Transverse colon (tissue), 4 donors: ENCODE measurements around the gene AGPS. TPM values are rescaled to one million over a fixed set of nuclear protein-coding genes. Genes with fewer than 3 reads are reported as not detected.

Source experiments
- DNase-seq: peaks from one replicate; pipeline ENCODE4 v3.0.0-alpha.2; 2019
- H3K27ac ChIP-seq, 4 donors: fragments of 200-600 bp; sonication (generic); 2 replicates each; pipeline ENCODE4 v1.5.1; 2016 to 2018; ENCODE audit warnings: inconsistent platforms in 4 of 4
- H3K27me3 ChIP-seq: fragments of 200-600 bp; sonication (generic); 2 replicates; pipeline ENCODE4 v1.5.1; 2017; ENCODE audit warnings: inconsistent platforms
- H3K36me3 ChIP-seq, 4 donors: fragments of 200-600 bp; sonication (generic); 2 replicates each; pipeline ENCODE4 v1.5.1; 2017 to 2019; ENCODE audit warnings: inconsistent platforms in 4 of 4
- H3K4me1 ChIP-seq, 4 donors: fragments of 200-600 bp; sonication (generic); 2 replicates each; pipeline ENCODE4 v1.5.1; 2017 to 2020; ENCODE audit warnings: inconsistent platforms in 4 of 4
- H3K4me3 ChIP-seq, 4 donors: fragments of 200-600 bp; sonication (generic); 1 replicate in 1 of 4; 2 replicates in 3 of 4; pipeline versions ENCODE4 v1.5.1 to v1.6.1; 2017 to 2019; ENCODE audit warnings: inconsistent platforms in 4 of 4
- H3K9me3 ChIP-seq, 2 donors: fragments of 200-600 bp; sonication (generic); 2 replicates each; pipeline ENCODE4 v1.5.1; 2017 to 2019; ENCODE audit warnings: inconsistent platforms in 2 of 2
- EP300 ChIP-seq: sonication (generic); formaldehyde crosslinking; IDR thresholded peaks from one replicate; pipeline ENCODE4 v1.6.1; 2017; ENCODE audit warnings: antibody characterized with exemption, low read depth
- POLR2A ChIP-seq: fragments of 450-650 bp; IDR thresholded peaks from one replicate; pipeline ENCODE4 v1.6.1; 2016; ENCODE audit warnings: antibody characterized with exemption, mild to moderate bottlenecking, moderate library complexity
- POLR2AphosphoS5 ChIP-seq, 3 donors: sonication (generic); formaldehyde crosslinking; IDR thresholded peaks; one replicate each; pipeline ENCODE4 v1.6.1; 2016; ENCODE audit warnings: antibody characterized with exemption in 3 of 3
- whole genome bisulfite sequencing, 2 donors: methylation state at CpG; one replicate each; pipeline ENCODE4 v1.1.5; 2018; ENCODE audit warnings: low coverage in 1 of 2; 5-methylcytosine and 5-hydroxymethylcytosine counted together
- in situ Hi-C, 4 donors: fragments of 200-750 bp; cut with MboI; loops; one replicate each; pipeline versions ENCODE4 v1.15.0 to v1.15.1; 2017; ENCODE audit warnings: low sequenced_read_pairs in 3 of 4, low pct_ligation_motif_present in 1 of 4, low pct_unique_long_range_greater_than_20kb in 1 of 4
- intact Hi-C: fragments of 100-400 bp; cut with DNase I; formaldehyde crosslinking; loops from one replicate; pipeline ENCODE4 v1.15.1; 2023; ENCODE audit warnings: low total_unique reads
- total RNA-seq, 4 donors: library from RNA; depleted of rRNA; stranded (reverse); fragments of >200 nt; gene quantifications; one replicate each; pipeline ENCODE4 v1.1.0, GENCODE V29; 2016
- TF ChIP-seq, protein P1 (sequence below), 5 experiments: fragments of 200-600 bp in 3 of 5; fragments of 450-650 bp in 2 of 5; sonication (generic) in 3 of 5; IDR thresholded peaks; 1 replicate in 2 of 5; 2 replicates in 3 of 5; pipeline ENCODE4 v1.5.1; 2016 to 2017; ENCODE audit warnings: antibody characterized with exemption in 5 of 5, inconsistent platforms in 3 of 5, mild to moderate bottlenecking in 2 of 5, moderate library complexity in 1 of 5

The AGPS gene
- total RNA-seq, 4 donors from 2014 or later: 15.0 to 81.6 (median 58.1) TPM

DNA sequence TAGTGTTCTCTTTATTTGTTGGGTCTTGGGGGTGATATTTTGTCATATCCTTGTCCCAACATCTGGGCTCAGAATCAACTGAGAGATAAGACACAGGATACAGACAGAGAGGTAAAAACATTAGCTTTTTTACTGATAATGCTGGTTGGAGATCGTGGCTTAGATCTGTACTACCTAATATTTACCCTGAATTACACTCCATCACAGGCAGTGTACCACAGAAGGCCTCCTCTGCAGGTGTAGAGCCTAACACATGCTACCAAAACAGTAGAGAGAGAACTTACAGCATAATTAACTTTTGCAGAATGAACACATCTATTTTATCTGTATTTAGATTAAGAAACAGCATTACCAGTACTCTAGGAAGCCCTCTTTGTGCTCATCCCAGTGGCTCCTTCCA lies 6.8 kb downstream of the AGPS start:
- Histone ChIP-seq H3K9me3 (no peaks in the 10 kb centered on the region), H3K36me3 (no peaks in the 10 kb centered on the region), H3K4me3 (no peak overlapping the region), H3K27me3 (no peaks in the 10 kb centered on the region), H3K4me1 (peaks cover under 1 to 59% (median 35%) of the 10 kb centered on the region in 4 donors), H3K27ac (peak overlapping the region in 1 of 4 donors; percentile 49)
- in situ Hi-C loops: no loop called here
- intact Hi-C loops: no loop called here
- no peak for DNase-seq
- 67 to 71% methylated on average over 1 of the region's 1 CpG for WGBS, 2 donors
- TF ChIP-seq POLR2AphosphoS5 (IDR thresholded peaks at IDR 0.05): no peak
- TF ChIP-seq, protein P1, sequence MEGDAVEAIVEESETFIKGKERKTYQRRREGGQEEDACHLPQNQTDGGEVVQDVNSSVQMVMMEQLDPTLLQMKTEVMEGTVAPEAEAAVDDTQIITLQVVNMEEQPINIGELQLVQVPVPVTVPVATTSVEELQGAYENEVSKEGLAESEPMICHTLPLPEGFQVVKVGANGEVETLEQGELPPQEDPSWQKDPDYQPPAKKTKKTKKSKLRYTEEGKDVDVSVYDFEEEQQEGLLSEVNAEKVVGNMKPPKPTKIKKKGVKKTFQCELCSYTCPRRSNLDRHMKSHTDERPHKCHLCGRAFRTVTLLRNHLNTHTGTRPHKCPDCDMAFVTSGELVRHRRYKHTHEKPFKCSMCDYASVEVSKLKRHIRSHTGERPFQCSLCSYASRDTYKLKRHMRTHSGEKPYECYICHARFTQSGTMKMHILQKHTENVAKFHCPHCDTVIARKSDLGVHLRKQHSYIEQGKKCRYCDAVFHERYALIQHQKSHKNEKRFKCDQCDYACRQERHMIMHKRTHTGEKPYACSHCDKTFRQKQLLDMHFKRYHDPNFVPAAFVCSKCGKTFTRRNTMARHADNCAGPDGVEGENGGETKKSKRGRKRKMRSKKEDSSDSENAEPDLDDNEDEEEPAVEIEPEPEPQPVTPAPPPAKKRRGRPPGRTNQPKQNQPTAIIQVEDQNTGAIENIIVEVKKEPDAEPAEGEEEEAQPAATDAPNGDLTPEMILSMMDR (IDR thresholded peaks at IDR 0.05): no peak
- TF ChIP-seq EP300: no peak

DNA sequence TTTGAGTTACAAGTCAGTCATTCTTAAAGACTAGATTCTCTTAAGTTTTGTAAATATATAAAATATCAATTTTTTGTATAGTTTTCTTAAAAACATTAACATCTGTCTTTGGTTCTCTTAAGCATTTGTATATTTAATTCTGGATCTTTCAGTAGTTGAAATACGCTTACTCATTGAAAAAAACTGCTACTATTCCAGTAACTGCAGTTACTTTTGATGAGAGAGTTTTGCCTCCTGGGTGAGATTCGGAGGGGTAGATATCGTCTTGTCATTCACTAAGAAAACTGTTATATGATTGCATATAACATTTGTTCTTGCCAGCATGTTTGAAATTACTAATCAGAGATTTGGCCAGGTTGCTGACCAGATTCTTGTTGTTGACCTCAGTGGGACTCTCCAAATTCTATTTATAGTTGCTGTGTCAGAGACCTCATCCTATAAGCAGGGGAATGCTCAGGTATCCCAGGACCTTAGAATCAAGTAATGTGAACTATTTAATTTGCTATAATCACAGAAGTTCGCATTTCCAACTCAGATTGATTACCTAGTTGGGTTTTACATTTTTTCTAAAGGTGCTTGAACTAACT lies 7.9 kb downstream of the AGPS start:
- in situ Hi-C loops (no loop called here), intact Hi-C loops (no loop called here)
- Histone ChIP-seq H3K4me1 (peaks cover 0 to 58% (median 29%) of the 10 kb centered on the region in 4 donors), H3K27ac (no peak overlapping the region), H3K27me3 (no peaks in the 10 kb centered on the region), H3K36me3 (no peaks in the 10 kb centered on the region), H3K9me3 (no peaks in the 10 kb centered on the region), H3K4me3 (no peak overlapping the region)
- TF ChIP-seq EP300 (no peak), POLR2A (no peak), POLR2AphosphoS5 (IDR thresholded peaks at IDR 0.05) (no peak)
- TF ChIP-seq, protein P1 (IDR thresholded peaks at IDR 0.05): no peak
- WGBS, 2 donors: 81 to 88% methylated on average over 4 of the region's 4 CpGs
- no peak for DNase-seq

DNA sequence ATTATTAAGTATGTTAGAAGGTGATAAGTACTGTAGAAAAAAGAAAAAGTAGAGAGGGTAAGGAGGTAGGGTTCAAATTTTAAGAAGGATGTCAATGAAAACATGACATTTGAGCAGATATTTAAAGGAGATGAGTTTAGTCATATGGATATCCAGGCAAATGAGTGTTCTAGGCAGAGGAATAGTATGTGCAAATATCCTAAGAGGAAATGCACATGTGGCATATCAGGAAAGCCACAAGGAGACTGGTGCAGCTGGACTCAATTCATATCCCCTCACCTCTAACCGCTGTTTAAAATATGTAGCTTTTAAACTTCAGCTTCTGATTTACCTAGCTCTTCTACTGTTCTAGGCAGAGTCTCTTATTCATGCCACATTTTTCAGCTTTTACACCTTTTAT lies 9.5 kb downstream of the AGPS start:
- WGBS, 2 donors: 89 to 100% methylated on average over 1 of the region's 1 CpG
- Histone ChIP-seq H3K27me3 (no peaks in the 10 kb centered on the region), H3K9me3 (no peaks in the 10 kb centered on the region), H3K4me3 (no peak overlapping the region), H3K4me1 (peaks cover 5 to 56% (median 30%) of the 10 kb centered on the region in 4 donors), H3K27ac (no peak overlapping the region), H3K36me3 (no peaks in the 10 kb centered on the region)
- in situ Hi-C loops: no loop called here
- intact Hi-C loops: no loop called here
- DNase-seq: no peak
- no peak for TF ChIP-seq POLR2AphosphoS5 (IDR thresholded peaks at IDR 0.05)

DNA sequence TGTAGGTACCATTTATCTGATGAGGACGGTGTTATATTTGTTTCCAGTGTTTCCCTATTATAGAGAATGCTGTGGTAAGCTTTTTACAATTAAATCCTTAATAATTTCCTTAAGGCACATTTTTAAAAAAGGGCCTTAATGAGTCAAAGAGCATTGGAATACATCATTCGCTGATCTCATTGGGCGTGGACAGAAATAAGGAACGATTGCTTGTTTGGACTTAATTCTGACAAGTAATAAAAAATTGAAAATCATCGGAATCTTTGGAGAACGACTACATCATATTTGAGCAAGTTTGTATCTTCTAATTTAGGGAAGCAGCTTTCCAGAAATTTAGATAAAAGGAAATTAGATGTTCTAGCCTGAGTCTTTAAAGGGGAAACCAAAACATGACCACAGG lies 11.3 kb downstream of the AGPS start:
- TF ChIP-seq, protein P1 (IDR thresholded peaks at IDR 0.05): no peak
- TF ChIP-seq POLR2AphosphoS5 (IDR thresholded peaks at IDR 0.05) (no peak), EP300 (no peak), POLR2A (no peak)
- in situ Hi-C loops: no loop called here

DNA sequence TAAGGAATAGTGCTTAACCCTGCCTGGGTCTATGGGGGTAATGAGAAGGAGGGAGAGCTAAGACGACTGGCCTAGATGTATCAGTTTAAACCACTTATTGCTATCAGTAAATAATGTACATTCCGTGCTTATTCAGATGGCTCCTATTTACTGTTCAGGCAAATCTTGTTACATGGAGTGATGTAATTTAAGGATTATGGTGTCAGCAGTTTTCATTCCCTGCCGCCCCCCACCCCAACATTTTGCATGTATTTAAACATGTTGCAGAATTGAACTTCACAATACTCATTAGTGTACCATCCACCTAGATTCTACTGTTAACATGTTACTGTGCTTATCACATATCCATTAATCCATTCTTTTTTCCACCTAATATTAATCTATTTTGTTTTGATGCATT lies 11.7 kb downstream of the AGPS start:
- Histone ChIP-seq H3K36me3 (no peaks in the 10 kb centered on the region), H3K4me1 (peaks cover 7 to 35% (median 14%) of the 10 kb centered on the region in 4 donors), H3K27ac (no peak overlapping the region), H3K4me3 (no peak overlapping the region), H3K27me3 (no peaks in the 10 kb centered on the region), H3K9me3 (no peaks in the 10 kb centered on the region)
- intact Hi-C loops: no loop called here
- TF ChIP-seq POLR2A (no peak), EP300 (no peak), POLR2AphosphoS5 (IDR thresholded peaks at IDR 0.05) (no peak)
- TF ChIP-seq, protein P1 (IDR thresholded peaks at IDR 0.05): no peak
- WGBS, 2 donors: 80 to 89% methylated on average over 3 of the region's 3 CpGs
- in situ Hi-C loops: no loop called here
- DNase-seq: no peak

More for the DNA sequence above, 11.3 kb downstream of the AGPS start:
- intact Hi-C loops: no loop called here
- Histone ChIP-seq H3K4me1 (peaks cover 7 to 39% (median 15%) of the 10 kb centered on the region in 4 donors), H3K36me3 (no peaks in the 10 kb centered on the region), H3K4me3 (no peak overlapping the region), H3K9me3 (no peaks in the 10 kb centered on the region), H3K27me3 (no peaks in the 10 kb centered on the region), H3K27ac (no peak overlapping the region)
- DNase-seq: no peak
- WGBS, 2 donors: 70 to 76% methylated on average over 6 of the region's 6 CpGs
